Measurements from ENCODE around the gene PSORS1C2.

The PSORS1C2 gene

GRCh38 chr6:31125162-31125561 lies 13.7 kb downstream of the PSORS1C2 start:
- H3K27ac ChIP-seq = peak overlapping the region; percentile 91
- ChIA-PET CTCF (interaction anchor here (0.6 to 1.3 kb wide), 2 partner anchors 38 to 360 kb away, joined by 3 read pairs; no protein-coding TSS in a partner anchor), POLR2A (ENCODE audit: low non-redundant PET) (no interaction called here)
- no peak for TF ChIP-seq CTCF (conservative IDR thresholded peaks at IDR 0.05; ENCODE audit: low read depth)
- peak; percentile 75 for DNase-seq (ENCODE audit: low spot score)

- peak overlapping the region; percentile 91 for H3K27ac ChIP-seq
- peak; percentile 82 for DNase-seq (ENCODE audit: low spot score)
- no peak for TF ChIP-seq CTCF (conservative IDR thresholded peaks at IDR 0.05; ENCODE audit: low read depth)
- POLR2A ChIA-PET (ENCODE audit: low non-redundant PET) = no interaction called here
- CTCF ChIA-PET = interaction anchor here (0.6 kb wide), 1 partner anchor 669 kb away, joined by 3 read pairs; no protein-coding TSS in a partner anchor
Measured at GRCh38 chr6:31122791-31123706, 15.8 kb downstream of the PSORS1C2 start.

DNA sequence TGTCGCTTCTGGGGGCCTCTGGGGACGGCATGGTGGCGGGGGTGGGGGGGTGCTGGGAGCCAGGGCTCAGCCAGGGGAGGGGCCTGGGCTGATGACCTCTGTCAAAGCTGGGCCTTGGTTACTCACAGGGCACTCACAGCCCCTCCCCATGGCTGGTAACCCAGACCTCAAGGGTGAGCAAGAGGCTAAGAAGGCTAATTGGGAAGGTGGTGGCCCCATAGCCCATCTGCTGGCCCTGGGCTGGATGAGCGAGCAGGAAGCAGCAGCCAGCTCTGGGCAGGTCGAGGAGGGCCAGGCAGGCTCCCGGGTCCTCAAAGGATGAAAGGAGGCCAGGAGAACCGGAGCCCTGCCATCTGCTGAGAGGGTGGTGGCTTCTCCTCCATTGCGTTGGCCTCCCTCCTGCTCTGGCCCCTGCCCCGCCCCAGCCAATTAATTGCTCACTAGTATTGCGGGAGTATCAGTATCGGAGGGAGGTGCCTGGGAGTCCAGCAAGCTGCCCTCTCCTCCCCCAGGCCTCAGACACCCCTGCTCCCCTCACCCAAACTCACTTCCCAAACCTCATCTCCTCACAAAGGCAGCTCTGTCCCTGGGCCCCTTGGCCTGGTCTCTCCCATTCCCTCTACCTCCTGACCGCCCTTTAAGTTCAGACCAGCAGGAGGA lies 17.6 kb downstream of the PSORS1C2 start:
- POLR2A ChIA-PET (ENCODE audit: low non-redundant PET) = interaction anchor here (0.5 kb wide), 1 partner anchor 477 kb away, joined by 3 read pairs; no protein-coding TSS in a partner anchor
- CTCF ChIA-PET = no interaction called here
- TF ChIP-seq CTCF (conservative IDR thresholded peaks at IDR 0.05; ENCODE audit: low read depth) = no peak
- DNase-seq (ENCODE audit: low spot score) = no peak
- H3K27ac ChIP-seq = peak overlapping the region; percentile 91

GRCh38 chr6:31120151-31120915 lies 18.5 kb downstream of the PSORS1C2 start, which contains the start of gene CDSN:
Gene CDSN (minus strand): TSS chr6:31120446. CDS start chr6:31120419, 27 bp downstream.
- POLR2A ChIA-PET (ENCODE audit: low non-redundant PET) = interaction anchor here (0.5 kb wide), 2 partner anchors 268 to 477 kb away, joined by 3 read pairs; no protein-coding TSS in a partner anchor
- peak within 1 kb of the TSS; percentile 91 for H3K27ac ChIP-seq
- TF ChIP-seq CTCF (conservative IDR thresholded peaks at IDR 0.05; ENCODE audit: low read depth) = no peak
- CTCF ChIA-PET = interaction anchor here (0.6 to 1.1 kb wide), 2 partner anchors 28 to 205 kb away, joined by 3 read pairs; no protein-coding TSS in a partner anchor
- DNase-seq (ENCODE audit: low spot score) = no peak

DNA sequence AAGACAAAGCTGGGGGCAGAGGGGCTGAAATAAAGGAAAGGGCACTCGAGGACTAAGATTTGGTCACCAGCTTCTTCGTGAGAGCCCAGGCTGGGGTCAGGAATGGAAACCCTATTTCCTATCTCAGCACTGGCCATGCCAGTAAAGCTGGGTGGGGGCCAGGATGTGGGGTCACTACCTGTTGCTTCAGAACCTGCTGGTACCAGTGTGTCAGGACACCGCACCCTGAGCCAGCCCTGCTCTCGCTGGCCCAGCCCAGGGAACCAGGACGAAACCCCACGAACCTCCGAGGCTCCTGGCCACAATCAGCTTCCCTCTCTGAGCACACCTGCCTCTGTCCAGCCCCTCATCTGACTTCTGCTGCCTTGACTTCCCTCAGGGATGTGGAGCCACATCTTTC lies 20.7 kb downstream of the PSORS1C2 start:
- CTCF ChIA-PET = interaction anchor here (0.6 kb wide), 1 partner anchor 1075 kb away, joined by 5 read pairs; no protein-coding TSS in a partner anchor
- TF ChIP-seq CTCF (conservative IDR thresholded peaks at IDR 0.05; ENCODE audit: low read depth) = no peak
- no peak for DNase-seq (ENCODE audit: low spot score)
- POLR2A ChIA-PET (ENCODE audit: low non-redundant PET) = no interaction called here
- H3K27ac ChIP-seq = peak overlapping the region; percentile 46

All from RWPE1 (cell line).